HG02943 (cell line): ENCODE data around the gene SERINC3.

Experiments
- ATAC-seq: cut with Tn5 transposase; IDR thresholded peaks from one replicate; pipeline ENCODE4 v1.9.1; 2021; ENCODE audit warnings: mild to moderate bottlenecking, low read depth, moderate library complexity; ENCODE audit not compliant: unreplicated experiment

Gene SERINC3

DNA sequence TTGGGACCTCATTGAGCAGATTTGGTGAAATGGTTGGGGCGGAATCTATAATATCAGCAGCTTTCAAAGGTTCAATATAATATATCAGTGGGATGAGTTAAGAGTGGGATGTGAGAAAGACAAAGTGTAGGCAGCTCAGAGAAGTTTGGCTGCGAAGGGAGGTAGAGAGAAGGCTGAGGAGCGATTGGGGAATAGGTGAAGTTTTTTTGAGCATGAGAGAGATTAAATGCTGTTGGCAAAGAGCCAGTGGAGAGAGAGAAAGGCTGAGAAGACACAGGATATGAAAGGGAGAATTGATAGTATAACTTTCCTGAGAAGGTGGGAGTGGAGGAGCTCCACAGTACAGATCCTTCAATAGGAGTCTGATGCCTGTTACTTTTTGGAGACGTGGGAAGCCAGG, 12.1 kb upstream of the SERINC3 start:
- ATAC-seq, result no peak

GRCh38 chr20:44532981-44533331, 11.1 kb upstream of the SERINC3 start:
- ATAC-seq, result no peak

- no peak for ATAC-seq
These were observed 10.6 kb upstream of the SERINC3 start for GRCh38 chr20:44532259-44532980.

GRCh38 chr20:44528309-44528708, 6.4 kb upstream of the SERINC3 start:
- no peak for ATAC-seq

GRCh38 chr20:44527716-44528199, 5.9 kb upstream of the SERINC3 start:
- ATAC-seq, result no peak

DNA sequence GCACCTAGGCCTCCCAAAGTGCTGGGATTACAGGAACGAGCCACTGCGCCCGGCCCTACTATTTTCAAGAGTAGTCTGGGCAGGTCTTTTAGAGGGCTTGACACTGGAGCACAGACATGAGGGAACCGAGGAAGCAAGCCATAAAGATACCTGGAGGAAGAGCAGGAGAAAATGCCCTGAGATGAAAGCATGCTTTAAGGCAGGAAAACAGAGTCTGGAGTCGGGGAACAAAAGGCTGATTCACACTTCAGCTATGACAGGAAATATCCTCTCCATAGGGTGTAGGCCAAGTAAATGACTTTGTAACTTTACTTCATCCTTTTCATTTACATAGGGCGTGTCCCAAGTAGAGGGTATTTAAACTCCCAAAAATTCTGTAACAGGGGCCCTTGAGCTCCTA, 4.3 kb upstream of the SERINC3 start:
- no peak for ATAC-seq

GRCh38 chr20:44523746-44524145, 1.9 kb upstream of the SERINC3 start:
- no peak for ATAC-seq

- ATAC-seq, result no peak
These were observed 971 bp upstream of the SERINC3 start for GRCh38 chr20:44522841-44523240.

DNA sequence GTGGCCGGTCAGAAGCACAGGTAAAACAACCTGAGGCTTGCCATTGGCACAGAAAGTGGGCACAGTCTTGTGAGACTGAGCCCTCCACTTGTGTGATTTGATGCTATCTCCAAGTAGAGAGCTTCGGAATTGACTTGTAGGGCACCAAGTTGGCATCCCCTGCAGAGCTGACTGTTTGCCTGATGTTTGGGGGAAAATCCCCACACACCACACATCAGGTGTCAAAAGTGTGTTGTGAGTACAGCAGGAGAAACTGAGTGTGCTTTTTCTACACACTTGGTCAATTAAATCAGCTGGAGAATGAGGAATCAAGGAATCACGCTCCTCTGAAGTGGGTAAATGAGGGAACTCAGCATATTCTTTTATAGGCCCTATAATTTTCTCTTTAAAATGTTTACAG, 989 bp downstream of the SERINC3 start:
- no peak for ATAC-seq

DNA sequence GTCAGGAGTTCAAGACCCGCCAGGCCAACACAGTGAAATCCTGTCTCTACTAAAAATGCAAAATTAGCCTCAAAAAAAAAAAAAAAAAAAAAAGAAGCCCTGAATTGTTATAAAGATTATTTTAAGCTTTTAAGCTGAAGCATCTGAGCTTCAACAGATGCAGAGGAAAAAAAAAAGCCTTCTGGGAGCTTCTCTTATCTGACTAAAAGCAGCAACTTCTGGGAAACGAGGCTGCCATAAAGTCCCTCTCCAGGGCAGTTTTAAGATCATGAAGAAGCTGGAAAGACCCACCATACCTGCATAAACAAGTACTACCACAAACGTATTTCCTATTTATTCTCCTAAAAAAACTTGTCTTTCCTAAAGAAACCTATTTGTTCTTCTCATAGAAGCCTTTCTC, 3.6 kb downstream of the SERINC3 start:
- ATAC-seq, result no peak

DNA sequence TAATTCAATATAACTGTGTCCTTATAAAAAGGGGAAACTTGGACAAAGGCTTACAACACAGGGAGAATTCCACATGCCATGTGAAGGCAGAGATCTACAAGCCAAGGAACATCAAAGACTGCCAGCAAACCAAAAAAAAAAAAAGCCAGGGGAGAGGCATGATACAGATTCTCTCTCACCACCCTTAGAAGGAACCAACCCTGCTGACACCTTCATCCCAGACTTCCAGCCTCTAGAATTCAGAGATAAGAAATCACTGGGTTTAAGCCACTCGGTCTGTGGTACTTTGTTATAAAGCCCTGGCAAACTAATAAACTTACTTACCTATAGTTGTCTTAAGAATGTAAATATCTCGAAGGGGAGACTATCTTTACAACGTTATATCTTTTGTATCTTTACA, 4.4 kb downstream of the SERINC3 start:
- no peak for ATAC-seq

DNA sequence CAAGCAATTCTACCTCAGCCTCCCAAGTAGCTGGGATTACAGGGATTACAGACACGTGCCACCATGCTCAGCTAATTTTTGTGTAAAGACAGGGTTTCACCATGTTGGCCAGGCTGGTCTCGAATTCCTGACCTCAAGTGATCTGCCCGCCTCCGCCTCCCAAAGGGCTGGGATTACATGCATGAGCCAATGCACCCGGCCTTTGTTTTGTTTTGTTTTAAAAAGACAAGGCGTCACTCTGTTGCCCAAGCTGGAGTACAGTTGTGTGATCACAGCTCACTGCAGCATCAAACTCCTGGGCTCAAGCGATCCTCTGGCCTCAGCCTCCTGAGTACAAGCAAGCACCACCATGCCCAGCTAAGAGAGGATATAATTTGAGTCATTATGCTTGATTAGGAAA, 5.4 kb downstream of the SERINC3 start:
- no peak for ATAC-seq

DNA sequence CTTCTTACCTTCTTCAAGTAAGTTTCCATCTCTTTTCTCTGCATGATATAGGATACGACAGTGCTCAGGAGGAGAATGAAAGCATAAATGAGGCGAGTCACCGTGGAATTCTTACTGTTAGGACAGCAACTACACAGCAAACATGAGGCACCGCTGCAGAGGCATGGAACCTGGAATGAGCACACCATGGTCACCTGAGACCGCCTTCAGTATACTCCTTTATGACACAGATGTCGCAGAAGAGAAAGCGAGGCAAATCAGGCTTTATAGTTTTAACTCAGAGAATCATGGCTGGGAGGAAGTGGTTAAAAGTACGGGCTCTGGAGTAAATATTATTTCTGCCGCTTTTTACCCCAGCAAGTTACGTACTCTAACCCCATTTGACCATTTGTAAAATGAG, 8.0 kb downstream of the SERINC3 start:
- ATAC-seq, result no peak

GRCh38 chr20:44509762-44510161, 12.1 kb downstream of the SERINC3 start:
- ATAC-seq, result no peak

GRCh38 chr20:44504402-44505307, 17.2 kb downstream of the SERINC3 start:
- ATAC-seq, result no peak

DNA sequence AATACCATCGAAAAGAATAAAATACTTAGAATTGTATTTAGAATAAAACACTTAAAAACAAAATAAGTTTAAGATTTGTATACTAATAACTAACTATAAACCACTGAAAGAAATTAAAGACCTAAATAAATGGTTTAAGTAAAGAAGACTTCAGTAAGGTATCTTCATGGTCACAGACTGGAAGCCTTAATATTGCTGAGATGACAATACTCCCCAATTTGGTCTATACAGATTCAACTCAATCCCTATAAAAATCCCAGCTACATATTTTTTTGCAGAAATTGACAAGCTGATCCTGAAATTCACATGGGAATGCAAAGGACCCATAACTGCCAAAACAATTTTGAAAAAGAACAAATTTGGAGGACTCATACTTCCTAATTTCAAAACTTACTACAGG, 18.9 kb downstream of the SERINC3 start:
- ATAC-seq, result no peak

GRCh38 chr20:44501448-44501847, 20.4 kb downstream of the SERINC3 start:
- ATAC-seq, result no peak

DNA sequence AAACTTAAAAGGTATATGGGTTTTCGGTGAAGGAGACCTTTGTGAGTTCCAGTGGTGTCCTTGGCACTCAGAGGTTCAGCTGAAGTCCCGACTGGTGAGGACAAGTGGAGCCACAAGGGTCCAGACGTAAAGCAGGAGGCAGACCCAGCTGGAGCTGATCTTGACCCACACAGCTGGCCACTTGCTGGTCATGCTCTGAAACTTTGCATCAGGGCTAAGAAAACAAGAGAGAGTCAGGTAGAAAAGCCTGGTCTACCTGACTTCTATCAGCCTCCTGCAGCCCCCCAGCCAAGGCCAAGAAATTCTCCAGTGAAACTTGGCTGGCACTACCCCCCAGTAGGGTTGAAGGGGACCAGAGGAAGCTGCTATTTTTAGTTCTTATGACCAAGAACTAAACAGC, 21.6 kb downstream of the SERINC3 start:
- no peak for ATAC-seq

DNA sequence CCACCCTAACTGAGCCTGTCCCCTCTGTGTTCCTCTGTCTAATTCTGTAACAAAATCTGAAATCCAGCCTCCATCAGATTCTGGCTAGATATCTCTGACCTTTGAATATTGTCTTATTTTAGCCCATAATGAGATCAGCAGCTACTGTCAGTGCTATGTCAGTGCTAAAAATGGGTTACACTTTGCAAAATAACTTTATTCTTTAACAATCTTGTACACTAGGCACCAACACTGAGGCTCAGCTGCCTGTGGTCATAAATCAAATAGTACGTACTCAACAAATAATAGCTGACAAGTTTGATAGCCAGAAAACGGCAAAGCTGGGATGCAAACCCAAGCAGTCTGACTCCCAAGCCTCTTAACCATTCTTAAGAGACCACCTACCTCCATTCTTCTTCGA, 24.1 kb downstream of the SERINC3 start:
- ATAC-seq, result no peak

DNA sequence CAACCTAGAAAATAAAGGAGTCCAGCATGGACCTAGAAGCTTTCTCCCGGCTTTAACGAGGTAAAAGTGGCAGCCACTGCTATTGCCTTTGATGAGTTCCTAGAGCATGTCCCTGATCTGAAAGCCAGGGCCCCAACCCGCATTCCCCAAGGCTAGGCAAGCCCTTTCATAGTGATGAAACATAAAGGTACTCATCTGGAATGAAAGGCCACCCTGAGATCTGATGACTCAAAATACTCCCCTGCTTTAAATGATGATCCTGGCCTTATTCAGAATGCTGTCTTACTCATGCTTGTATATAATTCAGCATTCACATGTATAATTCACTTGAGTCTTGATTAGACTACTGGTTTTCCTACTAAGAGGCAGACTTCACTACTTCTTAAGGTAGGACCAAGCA, 24.9 kb downstream of the SERINC3 start:
- ATAC-seq, result no peak

GRCh38 chr20:44495802-44496481, 25.9 kb downstream of the SERINC3 start:
- no peak for ATAC-seq
